ENCODE measurements around the gene SNX1. TPM values are rescaled to one million over a fixed set of nuclear protein-coding genes. Genes with fewer than 3 reads are reported as not detected.

SNX1 gene
- total RNA-seq, 6 experiments from 2014 or later, result 40.7 to 71.1 (median 59.8) TPM

DNA sequence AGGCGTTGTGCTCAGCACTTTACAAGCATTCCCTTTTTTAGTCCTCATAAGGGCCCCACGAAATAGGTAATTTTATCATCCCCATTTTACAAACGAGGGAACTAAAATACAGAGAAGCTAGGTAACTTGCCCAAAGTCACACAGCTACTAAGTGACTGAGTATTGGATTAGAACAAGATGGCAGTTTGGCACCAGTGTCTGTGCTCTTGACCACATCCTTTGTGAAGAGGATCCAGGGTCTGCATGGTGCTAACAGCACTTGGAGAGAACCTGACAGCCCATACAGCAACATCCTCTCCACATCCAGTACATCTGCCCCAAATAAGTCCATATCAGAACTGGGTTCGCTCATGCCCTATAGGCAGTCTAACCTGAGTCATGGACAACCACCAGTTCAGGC lies 27.6 kb upstream of the SNX1 start:
- Histone ChIP-seq H3K9me3 (no peaks in the 10 kb centered on the region), H3K27ac (peak overlapping the region in 1 of 3 donors; percentile 93), H3K4me1 (peaks cover 0 to 54% (median 23%) of the 10 kb centered on the region in 4 donors), H3K36me3 (no peaks in the 10 kb centered on the region), H3K4me3 (no peak overlapping the region), H3K27me3 (no peaks in the 10 kb centered on the region)
- intact Hi-C loops (cut with DNase I), result loop anchor here in 1 of 2 donors (10.0 kb wide), 1 partner anchor 323 kb away; no protein-coding TSS in a partner anchor
- 48% methylated on average over 4 of the region's 4 CpGs for WGBS (ENCODE audit: insufficient coverage, low coverage, low lambda C conversion rate, missing lambda C conversion rate)
- ATAC-seq (no peak), DNase-seq (no peak)
- TF ChIP-seq, protein P1, sequence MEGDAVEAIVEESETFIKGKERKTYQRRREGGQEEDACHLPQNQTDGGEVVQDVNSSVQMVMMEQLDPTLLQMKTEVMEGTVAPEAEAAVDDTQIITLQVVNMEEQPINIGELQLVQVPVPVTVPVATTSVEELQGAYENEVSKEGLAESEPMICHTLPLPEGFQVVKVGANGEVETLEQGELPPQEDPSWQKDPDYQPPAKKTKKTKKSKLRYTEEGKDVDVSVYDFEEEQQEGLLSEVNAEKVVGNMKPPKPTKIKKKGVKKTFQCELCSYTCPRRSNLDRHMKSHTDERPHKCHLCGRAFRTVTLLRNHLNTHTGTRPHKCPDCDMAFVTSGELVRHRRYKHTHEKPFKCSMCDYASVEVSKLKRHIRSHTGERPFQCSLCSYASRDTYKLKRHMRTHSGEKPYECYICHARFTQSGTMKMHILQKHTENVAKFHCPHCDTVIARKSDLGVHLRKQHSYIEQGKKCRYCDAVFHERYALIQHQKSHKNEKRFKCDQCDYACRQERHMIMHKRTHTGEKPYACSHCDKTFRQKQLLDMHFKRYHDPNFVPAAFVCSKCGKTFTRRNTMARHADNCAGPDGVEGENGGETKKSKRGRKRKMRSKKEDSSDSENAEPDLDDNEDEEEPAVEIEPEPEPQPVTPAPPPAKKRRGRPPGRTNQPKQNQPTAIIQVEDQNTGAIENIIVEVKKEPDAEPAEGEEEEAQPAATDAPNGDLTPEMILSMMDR (IDR thresholded peaks at IDR 0.05), result no peak
- no peak for TF ChIP-seq POLR2A (IDR thresholded peaks at IDR 0.05)

DNA sequence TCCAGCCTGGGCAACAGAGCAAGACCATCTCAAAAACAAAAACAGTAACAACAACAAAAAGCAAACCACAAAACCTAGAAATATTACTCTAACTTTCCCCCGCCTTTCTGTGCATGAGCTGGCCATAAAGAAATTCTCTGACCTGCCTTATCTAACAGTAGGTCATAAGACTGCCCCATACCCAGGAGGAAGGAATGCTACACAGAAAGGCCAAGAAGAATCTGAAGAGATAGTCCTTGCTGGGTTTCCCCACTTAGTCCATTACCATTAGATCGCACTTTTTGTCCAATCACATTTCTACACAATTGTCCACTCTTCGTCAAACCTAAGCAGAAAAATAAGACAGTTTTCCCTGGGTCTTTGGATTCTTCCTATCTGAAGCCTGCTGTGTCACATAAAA lies 25.7 kb upstream of the SNX1 start:
- H3K27me3 ChIP-seq, result no peaks in the 10 kb centered on the region
- TF ChIP-seq POLR2A (IDR thresholded peaks at IDR 0.05), result no peak
- TF ChIP-seq, protein P1 (IDR thresholded peaks at IDR 0.05), result no peak
- peaks cover 0 to 73% (median 27%) of the 10 kb centered on the region in 4 donors for H3K4me1 ChIP-seq
- no peak for DNase-seq
- H3K36me3 ChIP-seq, result no peaks in the 10 kb centered on the region
- no peak overlapping the region for H3K4me3 ChIP-seq
- peak overlapping the region; percentile 66 to 93 (median 89) for H3K27ac ChIP-seq
- no peaks in the 10 kb centered on the region for H3K9me3 ChIP-seq
- intact Hi-C loops (cut with DNase I), result no loop called here
- 100% methylated on average over 3 of the region's 3 CpGs for WGBS (ENCODE audit: insufficient coverage, low coverage, low lambda C conversion rate, missing lambda C conversion rate)
- ATAC-seq, result no peak

DNA sequence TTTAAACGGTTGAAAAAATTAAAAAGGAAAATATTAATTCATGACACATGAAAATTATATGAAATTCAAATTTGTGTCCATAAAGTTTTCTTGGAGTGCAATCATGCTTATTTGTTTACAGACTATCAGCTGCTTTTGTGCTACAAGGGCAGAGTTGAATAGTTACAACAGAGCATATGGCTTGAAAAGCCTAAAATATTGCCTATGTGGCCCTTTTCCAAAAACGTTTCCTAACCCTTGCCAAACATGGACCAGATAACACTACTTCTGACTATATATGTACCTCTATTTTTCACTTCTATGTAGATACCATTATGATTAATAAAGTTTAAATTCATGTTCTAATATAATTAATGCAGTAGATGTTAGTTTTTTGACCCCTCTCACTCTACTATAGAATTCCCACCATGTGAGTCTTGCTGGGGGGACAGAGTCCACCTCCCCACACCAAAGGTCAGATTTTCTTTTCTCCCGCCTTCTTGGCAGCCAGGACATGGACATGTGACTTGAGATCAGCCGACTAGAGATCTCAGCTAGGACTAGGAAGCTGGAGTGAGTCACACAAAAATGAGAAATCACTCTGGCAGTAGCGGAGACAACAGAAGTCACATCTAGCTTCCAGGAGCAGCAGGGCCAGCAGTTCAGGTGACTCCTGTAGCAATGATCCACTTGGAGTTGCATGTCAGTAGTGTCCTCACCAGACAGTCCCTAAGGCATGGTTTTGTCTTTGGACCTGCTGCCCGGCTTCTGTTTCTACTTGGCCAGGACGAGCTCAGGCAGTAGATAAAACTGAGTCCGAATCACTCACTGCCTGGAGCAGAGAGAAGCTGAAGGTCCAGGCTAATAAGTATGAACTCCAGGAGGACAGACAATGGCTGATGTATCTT lies 24.6 kb upstream of the SNX1 start:
- peaks cover 0 to 74% (median 27%) of the 10 kb centered on the region in 4 donors for H3K4me1 ChIP-seq
- peak overlapping the region; percentile 66 to 93 (median 89) for H3K27ac ChIP-seq
- DNase-seq, result peak; percentile 69 to 87 (median 73)
- H3K36me3 ChIP-seq, result no peaks in the 10 kb centered on the region
- H3K27me3 ChIP-seq, result no peaks in the 10 kb centered on the region
- ATAC-seq, result peak; percentile 73 to 83 (median 77)
- WGBS (ENCODE audit: insufficient coverage, low coverage, low lambda C conversion rate, missing lambda C conversion rate), result 16% methylated on average over 8 of the region's 8 CpGs
- intact Hi-C loops (cut with DNase I), result no loop called here
- TF ChIP-seq, protein P1 (IDR thresholded peaks at IDR 0.05), result no peak
- TF ChIP-seq POLR2A (IDR thresholded peaks at IDR 0.05), result peak; percentile 60
- no peaks in the 10 kb centered on the region for H3K9me3 ChIP-seq
- H3K4me3 ChIP-seq, result no peak overlapping the region

DNA sequence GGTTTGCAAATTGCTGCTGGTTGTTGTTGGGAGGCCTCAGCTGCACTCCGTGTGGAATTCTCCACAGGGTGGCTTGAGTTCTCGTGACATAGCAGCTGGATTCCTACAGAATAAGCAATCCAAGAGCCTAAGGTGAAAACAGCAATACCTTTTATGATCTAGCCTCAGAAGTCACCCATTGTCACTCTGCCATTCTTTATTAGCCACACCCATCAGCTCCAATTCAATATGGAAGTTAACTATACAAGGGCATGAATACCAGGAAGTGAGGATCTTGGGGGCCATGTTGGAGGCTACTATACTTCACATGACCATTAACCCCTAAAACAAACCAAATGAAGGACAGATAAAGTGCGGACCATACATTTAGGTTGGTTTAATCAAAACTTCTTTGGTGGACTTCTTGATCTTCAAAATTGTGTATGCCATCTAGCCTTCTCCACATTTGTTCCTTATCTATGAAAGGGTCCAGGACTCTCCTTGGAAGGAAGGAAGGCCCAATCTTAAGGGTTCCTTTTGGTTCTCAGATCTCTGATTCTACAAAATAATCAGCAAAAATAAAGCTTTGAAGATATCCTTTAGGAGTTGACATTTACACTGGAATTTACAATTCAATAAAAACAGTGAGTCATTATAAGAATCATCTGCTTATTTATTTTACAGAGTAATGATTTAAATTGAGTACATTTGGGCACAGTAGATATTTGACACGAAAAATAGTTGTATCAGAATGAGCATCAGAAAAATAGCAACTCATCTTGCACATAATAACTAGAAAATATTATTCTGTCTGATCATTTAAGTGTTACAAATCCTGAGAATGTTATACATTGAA lies 23.6 kb upstream of the SNX1 start:
- Histone ChIP-seq H3K4me1 (peaks cover 0 to 74% (median 27%) of the 10 kb centered on the region in 4 donors), H3K36me3 (no peaks in the 10 kb centered on the region), H3K9me3 (no peaks in the 10 kb centered on the region), H3K27me3 (no peaks in the 10 kb centered on the region), H3K4me3 (no peak overlapping the region), H3K27ac (peak overlapping the region; percentile 66 to 93 (median 89))
- TF ChIP-seq, protein P1 (IDR thresholded peaks at IDR 0.05), result no peak
- no peak for TF ChIP-seq POLR2A (IDR thresholded peaks at IDR 0.05)
- intact Hi-C loops (cut with DNase I), result no loop called here
- WGBS (ENCODE audit: insufficient coverage, low coverage, low lambda C conversion rate, missing lambda C conversion rate), result 54% methylated on average over 3 of the region's 4 CpGs
- ATAC-seq (no peak), DNase-seq (no peak)
